GM21723 (cell line): ENCODE data around the gene ZNF117.
"Not testable (repeated sequence)": the region's sequence is repeated elsewhere in the genome, so short reads cannot be mapped to it uniquely, and the experiment has no call there.

Experiments used
- ATAC-seq: cut with Tn5 transposase; IDR thresholded peaks from one replicate; pipeline ENCODE4 v1.9.1; 2021; ENCODE audit warnings: mild to moderate bottlenecking, moderate library complexity; ENCODE audit not compliant: unreplicated experiment

Gene ZNF117

GRCh38 chr7:64997164-64997908 lies 6.5 kb upstream of the ZNF117 start:
- no peak for ATAC-seq

- ATAC-seq, result no peak
Measured at GRCh38 chr7:64996305-64996704, 5.5 kb upstream of the ZNF117 start.

GRCh38 chr7:64993901-64994300 lies 3.1 kb upstream of the ZNF117 start:
- no peak for ATAC-seq

DNA sequence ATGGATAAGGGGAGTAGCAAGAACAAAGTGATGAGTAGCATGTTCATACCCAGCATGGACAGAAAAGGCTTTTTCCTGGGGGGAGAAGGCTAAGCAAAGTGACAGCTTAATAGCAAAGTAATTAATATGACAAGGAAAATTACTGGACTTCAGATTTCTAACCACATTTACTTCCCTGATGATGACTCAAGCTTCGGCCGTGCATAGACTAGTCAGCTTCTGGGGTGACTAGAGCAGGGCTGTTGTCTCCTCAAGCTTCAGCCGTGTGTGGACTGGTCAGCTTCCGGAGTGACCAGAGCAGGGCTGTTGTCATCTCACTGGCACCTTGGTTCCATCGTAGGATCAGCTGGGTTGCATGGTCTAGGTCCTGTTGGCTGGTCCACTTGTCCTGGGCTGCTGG lies 2.1 kb upstream of the ZNF117 start:
- ATAC-seq, result no peak

DNA sequence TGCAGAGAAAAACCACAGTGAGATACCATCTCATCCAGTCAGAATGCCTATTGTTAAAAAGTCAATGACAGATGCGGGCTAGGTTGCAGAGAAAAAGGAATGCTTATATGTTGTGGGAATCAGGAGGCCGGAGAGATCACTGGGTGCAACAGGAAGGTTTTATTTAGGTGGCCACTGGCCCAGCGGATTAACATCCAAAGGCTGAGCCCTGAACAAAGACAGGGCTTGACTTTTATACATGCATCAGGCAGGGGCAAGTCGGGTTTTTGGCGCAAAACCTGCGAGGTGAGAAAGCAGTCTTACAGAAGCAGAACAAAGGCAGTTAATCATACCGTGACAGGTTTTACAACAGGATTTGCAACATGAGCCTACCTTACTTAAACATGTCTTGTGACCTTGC lies 620 bp downstream of the ZNF117 start:
- no peak for ATAC-seq

DNA sequence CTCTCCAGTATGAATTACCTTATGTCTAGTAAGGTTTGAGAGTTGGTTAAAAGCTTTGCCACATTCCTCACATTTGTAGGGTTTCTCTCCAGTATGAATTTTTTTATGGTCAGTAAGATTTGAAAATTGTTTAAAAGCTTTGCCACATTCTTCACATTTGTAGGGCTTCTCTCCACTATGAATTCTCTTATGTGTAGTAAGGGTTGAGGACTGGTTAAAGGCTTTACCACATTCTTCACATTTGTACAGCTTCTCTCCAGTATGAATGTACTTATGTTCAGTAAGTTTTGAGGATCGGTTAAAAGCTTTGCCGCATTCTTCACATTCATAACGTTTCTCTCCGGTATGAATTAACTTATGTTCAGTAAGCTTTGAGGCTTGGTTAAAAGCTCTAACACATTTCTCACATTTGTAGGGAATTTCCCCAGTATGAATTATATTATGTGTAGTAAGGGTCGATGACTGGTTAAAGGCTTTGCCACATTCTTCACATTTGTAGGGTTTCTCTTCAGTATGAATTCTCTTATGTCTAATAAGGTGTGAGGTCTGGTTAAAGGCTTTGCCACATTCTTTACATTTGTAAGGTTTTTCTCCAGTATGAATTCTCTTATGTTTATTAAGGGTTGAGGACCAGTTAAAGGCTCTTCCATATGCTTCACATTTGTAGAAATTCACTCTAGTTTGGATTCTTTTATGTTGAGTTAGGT lies 12.2 kb downstream of the ZNF117 start:
- no peak for ATAC-seq

DNA sequence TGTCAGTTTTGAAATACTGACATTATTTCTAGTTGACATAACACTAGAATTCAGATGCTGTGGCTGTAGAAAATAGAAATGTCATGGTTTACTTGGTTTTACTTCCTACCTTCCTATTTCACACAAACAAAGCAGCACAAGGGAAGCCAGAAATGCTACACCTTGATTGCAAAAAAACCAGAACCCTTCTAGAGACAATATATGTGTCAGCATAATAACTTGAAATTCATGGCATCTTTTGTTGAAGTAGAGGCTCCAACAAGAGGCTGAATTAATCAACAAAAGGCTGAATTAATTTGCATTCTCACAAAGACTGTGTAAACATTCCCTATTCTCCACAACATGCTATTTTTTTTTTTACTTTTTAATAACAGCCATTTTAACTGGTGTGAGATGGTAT lies 25.2 kb downstream of the ZNF117 start:
- ATAC-seq, result no peak

DNA sequence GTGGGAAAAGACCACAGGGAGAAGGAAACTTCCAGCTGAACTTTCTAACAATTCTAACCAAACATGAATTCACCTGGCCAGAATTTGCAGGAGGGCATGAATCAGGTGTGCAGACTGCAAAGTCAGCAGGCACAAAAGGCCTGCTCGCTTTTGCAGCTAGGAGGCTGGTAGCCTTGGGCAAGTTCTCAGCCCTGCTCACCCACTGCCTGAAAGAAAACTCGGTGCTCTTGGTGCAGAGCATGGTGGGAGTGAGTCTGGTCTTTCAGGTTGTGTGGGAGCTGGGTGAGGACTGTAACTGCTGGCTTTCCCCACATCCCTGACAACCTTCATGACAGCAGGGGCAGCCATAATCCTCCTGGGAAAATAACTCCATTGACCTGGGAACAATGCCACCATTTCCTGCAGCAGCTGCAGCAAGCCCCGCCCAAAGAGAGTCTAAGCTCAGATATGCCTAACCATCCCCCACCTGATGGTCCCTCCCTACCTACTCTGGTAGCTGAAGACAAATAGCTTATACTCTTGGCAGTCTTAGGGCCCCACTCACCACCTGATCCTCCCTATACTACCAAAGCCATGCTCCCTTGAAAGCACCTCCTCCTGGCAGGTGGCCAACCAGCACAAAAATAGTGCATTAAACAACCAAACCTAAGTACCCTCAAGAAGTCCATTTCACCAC lies 31.6 kb downstream of the ZNF117 start:
- no peak for ATAC-seq

- peak; percentile 65 for ATAC-seq
Measured at GRCh38 chr7:64951250-64951848, 39.5 kb downstream of the ZNF117 start.

- ATAC-seq, result not testable (repeated sequence)
Measured at GRCh38 chr7:64950673-64951072, 40.2 kb downstream of the ZNF117 start.

DNA sequence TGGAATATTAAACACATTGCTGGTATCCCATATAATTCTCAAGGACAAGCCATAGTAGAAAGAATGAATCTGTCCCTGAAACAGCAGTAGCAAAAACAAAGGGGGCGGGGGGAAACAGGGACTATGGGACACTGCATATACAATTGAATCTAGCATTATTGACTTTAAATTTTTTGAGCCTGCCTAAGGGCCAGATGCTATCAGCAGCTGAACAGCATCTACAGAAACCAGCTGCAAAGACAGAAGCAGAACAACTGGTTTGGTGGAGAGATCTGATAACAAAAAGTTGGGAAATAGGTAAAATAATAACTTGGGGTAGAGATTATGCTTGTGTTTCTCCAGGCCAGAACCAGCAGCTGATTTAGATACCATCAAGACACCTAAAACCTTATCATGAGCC lies 42.1 kb downstream of the ZNF117 start:
- not testable (repeated sequence) for ATAC-seq

DNA sequence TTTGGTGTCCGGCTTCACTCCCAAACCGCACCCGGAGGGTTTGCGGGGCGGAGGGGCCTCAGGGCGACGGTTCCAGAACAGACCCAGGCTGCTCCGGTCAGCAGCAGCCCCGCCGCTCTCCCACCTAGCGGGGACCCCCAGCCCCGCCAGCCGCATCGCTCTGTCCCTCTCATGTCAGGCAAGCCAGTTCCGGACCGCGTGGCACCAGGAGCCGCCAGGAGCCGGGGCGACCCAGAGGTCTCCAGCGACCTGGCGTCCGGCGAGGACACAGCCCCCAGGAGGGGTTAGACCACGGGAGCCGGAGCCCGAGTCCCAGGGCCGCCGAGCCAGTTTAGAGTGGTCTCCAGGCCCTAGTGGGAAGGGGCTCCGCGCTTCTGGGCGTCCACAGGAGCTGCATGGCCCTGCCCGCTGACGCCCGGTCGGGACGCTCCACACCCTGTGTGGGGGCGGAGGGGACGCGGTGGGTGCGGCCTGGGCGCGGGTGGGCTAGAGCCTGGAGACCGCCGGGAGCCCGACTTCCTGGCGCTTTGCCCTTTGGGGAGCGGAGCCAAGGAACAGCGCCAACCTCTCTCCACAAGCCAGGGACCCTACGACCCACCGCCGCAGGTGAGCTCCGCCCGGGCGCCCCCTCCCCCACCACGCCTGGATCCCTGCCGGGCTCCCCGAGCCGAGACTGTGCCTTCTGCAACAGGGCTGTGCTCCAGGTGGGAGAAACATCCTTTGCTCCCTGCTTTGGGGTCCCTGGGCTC lies 43.4 kb downstream of the ZNF117 start:
- no peak for ATAC-seq

DNA sequence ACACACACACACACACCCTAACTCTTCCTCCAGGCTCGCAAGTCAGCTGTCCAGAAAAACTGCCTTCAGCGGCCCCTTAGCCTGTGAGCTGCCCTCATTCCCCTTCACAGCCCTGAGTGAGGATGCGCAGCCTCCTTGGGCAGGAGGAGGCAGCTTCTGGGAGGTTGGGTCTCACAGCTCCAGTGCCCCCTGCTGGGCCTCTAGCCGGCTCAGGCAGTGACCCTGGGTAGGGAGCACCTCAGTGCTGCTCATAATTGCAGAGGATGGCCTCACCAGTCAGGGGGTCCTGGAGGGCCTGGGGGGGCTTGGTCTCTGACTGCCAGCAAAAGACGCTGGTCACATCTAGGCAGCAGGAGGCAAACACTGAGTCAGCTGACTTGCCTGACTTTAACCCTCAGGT lies 44.1 kb downstream of the ZNF117 start:
- no peak for ATAC-seq

DNA sequence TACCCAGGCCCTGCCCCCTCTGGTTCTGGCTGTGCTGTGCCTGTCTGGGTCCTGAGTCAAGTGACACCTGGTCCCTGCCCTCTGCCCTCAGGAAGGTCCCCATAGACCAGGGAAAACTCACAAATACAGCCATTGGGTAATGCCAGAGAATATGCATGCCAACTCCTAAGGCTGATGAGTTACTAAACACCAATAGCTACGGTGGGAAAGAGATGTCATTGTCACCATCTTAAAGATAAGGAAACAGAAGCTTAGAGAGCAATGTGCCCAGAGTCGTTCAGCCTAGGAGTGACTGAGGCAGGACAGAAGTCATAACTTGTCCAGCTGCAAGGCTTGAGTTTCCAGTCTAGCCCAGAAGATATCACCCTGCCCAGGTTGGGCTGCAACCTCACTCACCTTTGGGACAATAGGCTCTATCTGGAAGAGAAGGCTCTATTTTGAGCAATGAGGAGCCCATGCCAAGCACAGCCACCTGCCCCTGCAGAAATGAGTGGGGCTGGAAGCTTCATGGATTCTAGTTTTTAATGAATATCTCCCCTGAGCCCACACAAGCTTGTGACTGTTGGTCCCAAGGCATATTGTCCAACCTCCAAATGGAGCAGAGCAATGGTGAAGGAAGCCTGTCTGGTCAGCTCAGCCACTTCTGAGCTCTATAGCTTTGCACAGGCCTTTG lies 45.2 kb downstream of the ZNF117 start:
- ATAC-seq, result no peak

- not testable (repeated sequence) for ATAC-seq
Measured at GRCh38 chr7:64944667-64945502, 46.0 kb downstream of the ZNF117 start.

- ATAC-seq, result not testable (repeated sequence)
Measured at GRCh38 chr7:64940021-64940420, 50.8 kb downstream of the ZNF117 start.

- ATAC-seq, result no peak
Measured at GRCh38 chr7:64938540-64938939, 52.3 kb downstream of the ZNF117 start.

DNA sequence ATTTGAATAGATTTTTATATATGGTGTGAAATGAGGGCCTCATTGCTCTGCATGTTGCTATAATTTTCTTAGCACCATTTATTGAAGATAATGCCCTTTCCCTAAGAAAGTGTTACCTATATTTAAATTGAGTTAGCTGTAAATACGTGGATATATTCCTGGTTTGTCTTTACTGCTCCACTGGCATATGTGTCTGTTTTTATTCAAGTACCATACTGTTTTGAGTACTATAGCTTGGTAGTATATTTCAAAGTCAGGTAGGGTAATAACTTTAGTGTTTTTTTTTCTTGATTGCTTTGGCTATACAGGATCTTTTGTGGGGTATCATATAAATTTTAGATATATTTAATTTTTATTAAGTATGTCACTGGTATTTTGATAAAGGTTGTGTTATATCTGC lies 56.4 kb downstream of the ZNF117 start:
- no peak for ATAC-seq
